NCI-H2171 treated with DMSO at 0.1 percent for 48 hours (cell line): ENCODE results near the gene ACLY.
"Not testable (repeated sequence)": the region's sequence is repeated elsewhere in the genome, so short reads cannot be mapped to it uniquely, and the experiment has no call there.

Experiments used
- DNase-seq: peaks from one replicate; lab custom pipeline; 2025; lab: John Stamatoyannopoulos, UW

ACLY gene

GRCh38 chr17:41912925-41913324 lies 5.8 kb downstream of the ACLY start:
- no peak for DNase-seq

- no peak for DNase-seq
Measured at GRCh38 chr17:41910701-41911391, 7.9 kb downstream of the ACLY start.

- DNase-seq = no peak
Measured at GRCh38 chr17:41909088-41909487, 9.7 kb downstream of the ACLY start.

- DNase-seq = no peak
Measured at GRCh38 chr17:41907633-41908539, 10.9 kb downstream of the ACLY start.

- no peak for DNase-seq
Measured at GRCh38 chr17:41907185-41907556, 11.6 kb downstream of the ACLY start.

- DNase-seq = no peak
Measured at GRCh38 chr17:41906465-41907184, 12.1 kb downstream of the ACLY start.

GRCh38 chr17:41905172-41905571 lies 13.6 kb downstream of the ACLY start:
- DNase-seq = no peak

GRCh38 chr17:41904242-41904841 lies 14.4 kb downstream of the ACLY start:
- no peak for DNase-seq

- no peak for DNase-seq
Measured at GRCh38 chr17:41901646-41902045, 17.1 kb downstream of the ACLY start.

- DNase-seq = no peak
Measured at GRCh38 chr17:41896726-41897125, 22.0 kb downstream of the ACLY start.

GRCh38 chr17:41895617-41896016 lies 23.1 kb downstream of the ACLY start:
- no peak for DNase-seq

- no peak for DNase-seq
Measured at GRCh38 chr17:41894791-41895331, 23.9 kb downstream of the ACLY start.

GRCh38 chr17:41893384-41893783 lies 25.4 kb downstream of the ACLY start:
- no peak for DNase-seq

GRCh38 chr17:41892021-41892376 lies 26.8 kb downstream of the ACLY start:
- no peak for DNase-seq

GRCh38 chr17:41891135-41892020 lies 27.4 kb downstream of the ACLY start:
- no peak for DNase-seq

- no peak for DNase-seq
Measured at GRCh38 chr17:41888332-41888965, 30.3 kb downstream of the ACLY start.

- DNase-seq = no peak
Measured at GRCh38 chr17:41885733-41886132, 33.0 kb downstream of the ACLY start.

- no peak for DNase-seq
Measured at GRCh38 chr17:41882756-41883155, 36.0 kb downstream of the ACLY start.

- DNase-seq = no peak
Measured at GRCh38 chr17:41880130-41880529, 38.6 kb downstream of the ACLY start.

- not testable (repeated sequence) for DNase-seq
Measured at GRCh38 chr17:41874293-41874670, 44.5 kb downstream of the ACLY start.
